ENCODE measurements around the gene HPD. TPM values are rescaled to one million over a fixed set of nuclear protein-coding genes. Genes with fewer than 3 reads are reported as not detected.

Gene HPD
- total RNA-seq, 1 experiment from 2014 or later: 0.39 TPM

GRCh38 chr12:121802843-121803698 is 55.6 kb downstream of the HPD start (continued):
- TF ChIP-seq ESRRA (CRISPR knock-in tag; IDR thresholded peaks at IDR 0.05; ENCODE audit: borderline replicate concordance) (0 out of 2 replicates have a peak, but pooled peaks have one; percentile 38), FOXP4 (CRISPR knock-in tag; IDR thresholded peaks at IDR 0.05) (no peak), MLX (CRISPR knock-in tag; IDR thresholded peaks at IDR 0.05) (no peak), ZNF281 (CRISPR knock-in tag; IDR thresholded peaks at IDR 0.05) (no peak), HMGA2 (CRISPR knock-in tag; IDR thresholded peaks at IDR 0.05) (no peak; the same call in 1 of the 2 replicates), CREB1 (CRISPR knock-in tag; IDR thresholded peaks at IDR 0.05) (no peak), CDX4 (CRISPR knock-in tag; IDR thresholded peaks at IDR 0.05; ENCODE audit: borderline replicate concordance) (no peak), SMAD3 (CRISPR knock-in tag; IDR thresholded peaks at IDR 0.05; ENCODE audit: borderline replicate concordance) (no peak), ZNF396 (CRISPR knock-in tag; IDR thresholded peaks at IDR 0.05; ENCODE audit: borderline replicate concordance) (no peak), ZNF263 (CRISPR knock-in tag; IDR thresholded peaks at IDR 0.05; ENCODE audit: low read depth) (no peak), NFATC4 (CRISPR knock-in tag; IDR thresholded peaks at IDR 0.05) (no peak), FOXK1 (CRISPR knock-in tag; IDR thresholded peaks at IDR 0.05) (peak; percentile 28; the same call in 1 of the 2 replicates), NFYB (CRISPR knock-in tag; conservative IDR thresholded peaks at IDR 0.05; ENCODE audit: low read depth) (peak; percentile 42; the same call in 1 of the 2 replicates), ZMAT4 (CRISPR knock-in tag; IDR thresholded peaks at IDR 0.05) (no peak), JAZF1 (CRISPR knock-in tag; IDR thresholded peaks at IDR 0.05) (no peak), ATF2 (CRISPR knock-in tag; IDR thresholded peaks at IDR 0.05; ENCODE audit: borderline replicate concordance, low read depth) (no peak), MXD4 (CRISPR knock-in tag; IDR thresholded peaks at IDR 0.05; ENCODE audit: borderline replicate concordance) (no peak), STAT6 (CRISPR knock-in tag; conservative IDR thresholded peaks at IDR 0.05; ENCODE audit: low read depth) (no peak), NR2C2 (CRISPR knock-in tag; IDR thresholded peaks at IDR 0.05) (no peak), ATF1 (CRISPR knock-in tag; IDR thresholded peaks at IDR 0.05) (no peak), ZBTB21 (CRISPR knock-in tag; IDR thresholded peaks at IDR 0.05; ENCODE audit: borderline replicate concordance) (no peak)
- TF ChIP-seq, protein P1, sequence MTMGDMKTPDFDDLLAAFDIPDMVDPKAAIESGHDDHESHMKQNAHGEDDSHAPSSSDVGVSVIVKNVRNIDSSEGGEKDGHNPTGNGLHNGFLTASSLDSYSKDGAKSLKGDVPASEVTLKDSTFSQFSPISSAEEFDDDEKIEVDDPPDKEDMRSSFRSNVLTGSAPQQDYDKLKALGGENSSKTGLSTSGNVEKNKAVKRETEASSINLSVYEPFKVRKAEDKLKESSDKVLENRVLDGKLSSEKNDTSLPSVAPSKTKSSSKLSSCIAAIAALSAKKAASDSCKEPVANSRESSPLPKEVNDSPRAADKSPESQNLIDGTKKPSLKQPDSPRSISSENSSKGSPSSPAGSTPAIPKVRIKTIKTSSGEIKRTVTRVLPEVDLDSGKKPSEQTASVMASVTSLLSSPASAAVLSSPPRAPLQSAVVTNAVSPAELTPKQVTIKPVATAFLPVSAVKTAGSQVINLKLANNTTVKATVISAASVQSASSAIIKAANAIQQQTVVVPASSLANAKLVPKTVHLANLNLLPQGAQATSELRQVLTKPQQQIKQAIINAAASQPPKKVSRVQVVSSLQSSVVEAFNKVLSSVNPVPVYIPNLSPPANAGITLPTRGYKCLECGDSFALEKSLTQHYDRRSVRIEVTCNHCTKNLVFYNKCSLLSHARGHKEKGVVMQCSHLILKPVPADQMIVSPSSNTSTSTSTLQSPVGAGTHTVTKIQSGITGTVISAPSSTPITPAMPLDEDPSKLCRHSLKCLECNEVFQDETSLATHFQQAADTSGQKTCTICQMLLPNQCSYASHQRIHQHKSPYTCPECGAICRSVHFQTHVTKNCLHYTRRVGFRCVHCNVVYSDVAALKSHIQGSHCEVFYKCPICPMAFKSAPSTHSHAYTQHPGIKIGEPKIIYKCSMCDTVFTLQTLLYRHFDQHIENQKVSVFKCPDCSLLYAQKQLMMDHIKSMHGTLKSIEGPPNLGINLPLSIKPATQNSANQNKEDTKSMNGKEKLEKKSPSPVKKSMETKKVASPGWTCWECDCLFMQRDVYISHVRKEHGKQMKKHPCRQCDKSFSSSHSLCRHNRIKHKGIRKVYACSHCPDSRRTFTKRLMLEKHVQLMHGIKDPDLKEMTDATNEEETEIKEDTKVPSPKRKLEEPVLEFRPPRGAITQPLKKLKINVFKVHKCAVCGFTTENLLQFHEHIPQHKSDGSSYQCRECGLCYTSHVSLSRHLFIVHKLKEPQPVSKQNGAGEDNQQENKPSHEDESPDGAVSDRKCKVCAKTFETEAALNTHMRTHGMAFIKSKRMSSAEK (CRISPR knock-in tag; IDR thresholded peaks at IDR 0.05; ENCODE audit: borderline replicate concordance): no peak
